ENCODE data around the gene MAP7. TPM values are rescaled to one million over a fixed set of nuclear protein-coding genes. Genes with fewer than 3 reads are reported as not detected.
"Not testable (repeated sequence)": the region's sequence is repeated elsewhere in the genome, so short reads cannot be mapped to it uniquely, and the experiment has no call there.

The MAP7 gene
- total RNA-seq, 2 experiments from 2014 or later, result 0.31 to 0.45 TPM

DNA sequence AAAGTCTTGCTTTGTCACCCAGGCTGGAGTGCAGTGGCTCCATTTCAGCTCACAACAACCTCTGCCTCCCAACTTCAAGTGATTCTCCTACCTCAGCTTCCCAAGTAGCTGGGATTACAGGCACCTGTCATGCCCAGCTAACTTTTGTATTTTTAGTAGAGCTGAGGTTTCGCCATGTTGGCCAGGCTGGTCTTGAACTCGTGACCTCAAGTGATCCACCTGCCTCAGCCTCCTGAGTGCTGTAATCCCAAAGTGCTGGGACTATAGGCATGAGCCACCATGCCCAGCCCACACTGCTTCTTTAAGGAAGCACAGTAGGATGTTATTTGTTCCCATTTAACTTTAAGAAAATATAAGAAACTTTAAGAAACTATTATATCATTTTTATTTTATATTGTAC, 35.3 kb upstream of the MAP7 start:
- peaks cover 40% of the 10 kb centered on the region for H3K36me3 Mint-ChIP-seq (ENCODE audit: low read depth)
- ATAC-seq; H3K4me1 Mint-ChIP-seq (ENCODE audit: low read depth); POLR2A ChIA-PET; H3K27me3 Mint-ChIP-seq (ENCODE audit: low read depth); H3K27ac Mint-ChIP-seq; H3K4me3 Mint-ChIP-seq; DNase-seq; H3K9me3 Mint-ChIP-seq (ENCODE audit: insufficient read depth): not testable (repeated sequence)
- CTCF ChIA-PET, result interaction anchor here (0.8 to 2.6 kb wide), 2 partner anchors 27 to 207 kb away, joined by 3 to 12 read pairs; partner anchors contain the start of gene MAP3K5

DNA sequence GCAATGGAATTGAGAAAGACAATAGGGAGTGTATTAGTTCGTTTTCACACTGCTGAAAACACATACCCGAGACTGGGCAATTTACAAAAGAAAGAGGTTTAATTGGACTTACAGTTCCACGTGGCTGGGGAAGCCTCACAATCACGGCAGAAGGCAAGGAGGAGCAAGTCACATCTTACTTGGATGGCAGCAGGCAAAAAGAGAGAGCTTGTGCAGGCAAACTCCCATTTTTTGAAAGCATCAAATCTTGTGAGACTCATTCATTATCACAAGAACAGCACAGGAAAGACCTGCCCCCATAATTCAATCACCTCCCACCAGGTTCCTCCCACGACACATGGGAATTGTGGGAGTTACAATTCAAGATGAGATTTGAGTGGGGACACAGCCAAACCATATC, 34.1 kb upstream of the MAP7 start:
- H3K9me3 Mint-ChIP-seq (ENCODE audit: insufficient read depth); H3K27ac Mint-ChIP-seq; H3K4me1 Mint-ChIP-seq (ENCODE audit: low read depth); ATAC-seq; H3K4me3 Mint-ChIP-seq; H3K27me3 Mint-ChIP-seq (ENCODE audit: low read depth); DNase-seq; POLR2A ChIA-PET: not testable (repeated sequence)
- CTCF ChIA-PET, result interaction anchor here (0.6 to 1.9 kb wide), 4 partner anchors 60 to 213 kb away, joined by 3 to 8 read pairs (median 4); partner anchors contain the start of gene MAP3K5
- H3K36me3 Mint-ChIP-seq (ENCODE audit: low read depth), result peaks cover 35% of the 10 kb centered on the region

DNA sequence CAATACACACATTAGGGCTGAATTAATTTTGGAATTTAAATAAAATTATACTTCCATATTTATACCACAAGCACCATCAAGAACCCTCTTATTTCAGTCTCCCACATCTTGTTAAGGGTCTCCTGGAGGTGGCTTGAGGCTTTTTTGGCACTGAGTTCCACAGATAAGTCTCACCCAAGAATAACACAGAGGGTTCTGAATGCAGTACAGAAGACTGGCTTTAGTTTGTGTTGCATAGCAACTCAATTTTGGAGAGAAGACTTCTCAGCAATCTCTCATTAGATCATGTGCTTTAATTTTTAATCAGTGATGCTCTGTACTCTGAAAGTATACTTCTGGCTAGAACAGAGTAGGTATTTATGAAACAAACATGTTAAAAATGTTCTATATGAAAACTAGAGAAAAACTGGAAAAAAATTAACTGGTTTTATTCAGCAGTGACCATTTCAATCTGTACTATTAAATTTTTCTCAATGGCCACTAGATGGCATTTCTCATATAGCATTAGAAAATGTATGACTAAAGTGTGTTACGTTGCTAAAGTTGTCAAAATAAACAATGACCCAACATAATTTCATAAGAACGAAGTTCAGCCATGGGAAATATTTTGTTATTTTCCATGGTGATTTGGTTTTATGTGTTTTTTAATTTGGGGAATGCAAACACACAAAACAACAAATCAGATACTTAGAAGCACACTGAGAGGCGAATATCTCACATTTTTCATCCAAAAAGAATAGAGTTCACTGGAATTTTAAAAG, 32.7 kb upstream of the MAP7 start:
- H3K9me3 Mint-ChIP-seq (ENCODE audit: insufficient read depth), result no peaks in the 10 kb centered on the region
- H3K4me1 Mint-ChIP-seq (ENCODE audit: low read depth), result no peaks in the 10 kb centered on the region
- H3K36me3 Mint-ChIP-seq (ENCODE audit: low read depth), result peaks cover 31% of the 10 kb centered on the region
- ATAC-seq (no peak), DNase-seq (no peak)
- H3K27me3 Mint-ChIP-seq (ENCODE audit: low read depth), result no peaks in the 10 kb centered on the region
- POLR2A ChIA-PET, result no interaction called here
- H3K27ac Mint-ChIP-seq, result no peak overlapping the region
- CTCF ChIA-PET, result interaction anchor here (0.7 to 2.0 kb wide), 3 partner anchors 19 to 210 kb away, joined by 3 to 9 read pairs (median 8); partner anchors contain the start of gene MAP3K5
- no peak overlapping the region for H3K4me3 Mint-ChIP-seq

DNA sequence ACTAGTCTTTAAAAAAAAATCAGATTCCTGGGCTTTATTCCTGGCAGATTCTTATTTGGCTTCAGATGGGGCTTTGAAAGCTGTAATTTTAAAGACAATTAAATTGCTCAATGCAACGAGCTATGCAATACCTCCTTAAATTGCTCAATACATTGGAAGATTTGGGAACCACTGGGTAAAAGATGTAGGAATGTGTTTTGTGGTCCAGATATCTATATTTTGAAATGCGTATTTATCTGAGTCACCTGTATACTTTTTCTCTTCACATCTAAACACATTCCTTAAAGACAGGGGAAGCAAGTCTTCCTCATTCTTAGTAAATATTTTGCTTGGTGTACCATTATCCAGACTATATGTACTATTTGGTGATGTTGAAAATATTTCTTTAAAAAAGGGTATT, 29.6 kb upstream of the MAP7 start:
- ATAC-seq, result no peak
- H3K4me3 Mint-ChIP-seq, result no peak overlapping the region
- peaks cover 28% of the 10 kb centered on the region for H3K36me3 Mint-ChIP-seq (ENCODE audit: low read depth)

DNA sequence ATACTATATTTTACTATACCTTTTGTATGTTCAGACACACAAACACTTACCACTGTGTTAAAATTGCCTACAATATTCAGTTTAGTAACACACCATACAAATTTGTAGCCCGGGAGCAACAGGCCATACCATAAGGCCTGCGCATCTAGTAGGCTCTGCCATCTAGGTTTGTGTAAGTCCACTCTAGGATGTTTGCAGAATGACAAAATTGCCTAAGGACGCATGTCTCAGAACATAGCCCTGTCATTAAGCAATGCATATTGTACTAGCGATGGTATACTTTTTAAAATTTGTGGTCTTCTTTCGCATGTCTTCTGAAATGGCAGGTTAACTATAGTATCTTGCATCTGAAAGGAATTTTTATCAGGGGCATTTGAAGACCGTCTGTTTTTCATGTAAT, 26.6 kb upstream of the MAP7 start:
- H3K9me3 Mint-ChIP-seq (ENCODE audit: insufficient read depth), result peaks cover 7% of the 10 kb centered on the region
- POLR2A ChIA-PET, result no interaction called here
- H3K4me3 Mint-ChIP-seq, result no peak overlapping the region
- peaks cover 37% of the 10 kb centered on the region for H3K36me3 Mint-ChIP-seq (ENCODE audit: low read depth)
- no peaks in the 10 kb centered on the region for H3K4me1 Mint-ChIP-seq (ENCODE audit: low read depth)
- no peak overlapping the region for H3K27ac Mint-ChIP-seq
- DNase-seq (no peak), ATAC-seq (no peak)
- no peaks in the 10 kb centered on the region for H3K27me3 Mint-ChIP-seq (ENCODE audit: low read depth)
- CTCF ChIA-PET, result no interaction called here

More for the DNA sequence above, 29.6 kb upstream of the MAP7 start:
- ChIA-PET POLR2A (interaction anchor here (0.6 kb wide), 1 partner anchor 70 kb away, joined by 3 read pairs; no protein-coding TSS in a partner anchor), CTCF (interaction anchor here (1.9 kb wide), 1 partner anchor 213 kb away, joined by 7 read pairs; the partner anchor contains the start of gene MAP3K5)
- H3K27me3 Mint-ChIP-seq (ENCODE audit: low read depth), result no peaks in the 10 kb centered on the region
- H3K4me1 Mint-ChIP-seq (ENCODE audit: low read depth), result no peaks in the 10 kb centered on the region
- no peaks in the 10 kb centered on the region for H3K9me3 Mint-ChIP-seq (ENCODE audit: insufficient read depth)
- H3K27ac Mint-ChIP-seq, result no peak overlapping the region
- DNase-seq, result no peak

DNA sequence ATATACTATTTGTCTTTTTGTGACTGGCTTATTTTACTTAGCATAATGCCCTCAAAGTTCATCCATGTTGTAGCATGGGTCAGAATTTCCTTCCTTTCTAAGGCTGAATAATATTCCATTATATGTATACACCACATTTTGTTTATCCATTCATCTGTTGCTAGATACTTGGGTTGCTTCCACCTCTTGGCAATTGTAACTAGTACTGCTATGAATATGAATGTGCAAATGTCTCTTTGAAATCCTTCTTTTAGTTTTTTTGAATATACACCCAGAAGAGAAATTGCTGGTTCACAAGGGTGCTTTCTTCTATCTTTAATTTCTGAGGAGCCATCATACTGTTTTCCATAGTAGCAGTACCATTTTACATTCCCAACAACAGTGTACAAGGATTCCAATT, 21.3 kb upstream of the MAP7 start:
- peaks cover 59% of the 10 kb centered on the region for H3K36me3 Mint-ChIP-seq (ENCODE audit: low read depth)

DNA sequence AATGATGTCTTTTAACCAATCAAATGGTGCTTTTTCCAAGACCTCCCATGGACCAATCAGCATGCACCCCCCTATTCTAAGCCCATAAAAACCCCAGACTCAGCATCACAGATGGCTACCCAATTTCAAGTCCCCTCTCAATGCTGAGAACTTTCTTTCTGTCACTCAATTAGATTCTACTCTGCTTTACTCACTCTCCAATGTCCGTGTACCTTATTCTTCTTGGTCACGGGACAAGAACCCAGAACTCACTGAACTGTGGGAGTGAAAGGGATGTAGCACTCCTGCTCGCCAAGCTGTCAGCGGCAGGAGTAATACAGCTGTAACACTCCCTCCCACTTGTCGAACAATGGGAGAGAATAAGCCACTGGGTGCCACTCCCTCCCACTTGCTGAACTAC, 20.8 kb upstream of the MAP7 start:
- ChIA-PET CTCF (no interaction called here), POLR2A (no interaction called here)
- H3K9me3 Mint-ChIP-seq (ENCODE audit: insufficient read depth), result peaks cover 21% of the 10 kb centered on the region
- ATAC-seq, result no peak
- H3K4me1 Mint-ChIP-seq (ENCODE audit: low read depth), result no peaks in the 10 kb centered on the region
- H3K4me3 Mint-ChIP-seq, result no peak overlapping the region
- H3K36me3 Mint-ChIP-seq (ENCODE audit: low read depth), result peaks cover 60% of the 10 kb centered on the region
- DNase-seq, result no peak
- H3K27me3 Mint-ChIP-seq (ENCODE audit: low read depth), result no peaks in the 10 kb centered on the region
- H3K27ac Mint-ChIP-seq, result no peak overlapping the region

More for the DNA sequence above, 21.3 kb upstream of the MAP7 start:
- Mint-ChIP-seq H3K4me1 (ENCODE audit: low read depth) (no peaks in the 10 kb centered on the region), H3K9me3 (ENCODE audit: insufficient read depth) (peaks cover 21% of the 10 kb centered on the region), H3K27ac (no peak overlapping the region), H3K4me3 (no peak overlapping the region), H3K27me3 (ENCODE audit: low read depth) (no peaks in the 10 kb centered on the region)
- POLR2A ChIA-PET, result no interaction called here
- CTCF ChIA-PET, result no interaction called here
- DNase-seq (no peak), ATAC-seq (no peak)

DNA sequence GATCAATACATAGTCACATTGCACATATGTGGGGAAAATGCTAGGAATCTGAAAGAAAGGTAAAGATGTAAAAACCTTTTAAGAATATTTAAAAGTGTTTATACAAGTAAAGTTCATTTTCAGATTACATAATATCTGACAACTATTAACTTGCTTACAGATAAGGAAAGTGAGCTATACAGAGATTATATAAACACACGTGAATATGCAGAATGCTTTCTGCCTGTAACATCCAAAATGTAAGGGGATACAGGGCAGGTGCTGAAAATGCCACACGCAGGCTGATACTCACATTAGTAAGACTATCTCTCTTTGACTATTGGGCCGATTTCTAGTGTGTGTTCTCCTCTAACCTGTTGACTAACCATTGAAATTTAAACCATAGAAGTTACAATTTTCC, 17.9 kb upstream of the MAP7 start:
- CTCF ChIA-PET, result no interaction called here
- Mint-ChIP-seq H3K9me3 (ENCODE audit: insufficient read depth) (peaks cover 16% of the 10 kb centered on the region), H3K27me3 (ENCODE audit: low read depth) (no peaks in the 10 kb centered on the region), H3K4me3 (no peak overlapping the region), H3K27ac (no peak overlapping the region), H3K4me1 (ENCODE audit: low read depth) (peaks cover 11% of the 10 kb centered on the region), H3K36me3 (ENCODE audit: low read depth) (peaks cover 52% of the 10 kb centered on the region)
- POLR2A ChIA-PET, result no interaction called here
- DNase-seq (no peak), ATAC-seq (no peak)

DNA sequence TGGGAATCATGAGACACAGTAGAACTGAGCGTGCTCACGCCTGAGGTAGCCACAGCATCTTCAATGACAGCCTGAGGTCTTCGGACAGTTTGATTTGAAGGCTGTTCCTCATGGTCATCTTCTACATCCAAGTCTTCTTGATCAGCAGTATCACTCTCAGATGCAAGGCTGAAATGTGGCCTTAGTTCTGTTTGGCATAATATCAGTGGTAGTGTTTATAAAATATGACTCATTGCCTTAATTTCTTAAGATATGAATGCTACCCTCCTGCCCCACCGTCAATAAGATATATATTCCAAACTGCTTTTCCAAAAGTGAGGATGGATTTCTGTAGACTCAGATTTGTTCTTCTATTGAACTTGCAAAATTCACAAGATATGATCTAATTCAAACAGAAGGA, 17.5 kb upstream of the MAP7 start:
- Mint-ChIP-seq H3K4me3 (no peak overlapping the region), H3K36me3 (ENCODE audit: low read depth) (peaks cover 50% of the 10 kb centered on the region), H3K4me1 (ENCODE audit: low read depth) (peaks cover 14% of the 10 kb centered on the region), H3K27me3 (ENCODE audit: low read depth) (no peaks in the 10 kb centered on the region), H3K27ac (no peak overlapping the region), H3K9me3 (ENCODE audit: insufficient read depth) (peaks cover 16% of the 10 kb centered on the region)
- ATAC-seq (no peak), DNase-seq (no peak)
- ChIA-PET POLR2A (no interaction called here), CTCF (interaction anchor here (4.1 kb wide), 1 partner anchor 17 kb away, joined by 17 read pairs; the partner anchor contains the start of gene MAP7)

DNA sequence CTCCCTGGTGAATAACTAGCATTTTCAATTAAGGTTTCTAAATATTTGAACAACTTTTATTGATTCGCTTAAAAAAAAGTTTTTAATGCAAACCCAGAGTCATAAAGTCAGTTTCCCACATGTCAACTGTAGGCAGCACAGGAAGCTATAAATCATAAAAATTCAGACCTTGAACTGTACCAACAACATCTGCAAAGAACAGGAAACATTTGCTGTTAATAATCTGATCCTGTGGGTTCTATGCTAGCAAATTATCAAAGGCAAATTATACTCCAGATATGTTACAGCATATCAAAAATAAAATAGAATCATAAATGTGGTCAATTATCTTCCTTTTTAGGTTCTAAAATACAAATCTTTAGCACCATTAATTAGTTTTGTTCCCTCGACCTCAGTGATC, 16.6 kb upstream of the MAP7 start:
- no peak for ATAC-seq
- Mint-ChIP-seq H3K4me1 (ENCODE audit: low read depth) (peaks cover 17% of the 10 kb centered on the region), H3K4me3 (no peak overlapping the region), H3K27ac (no peak overlapping the region), H3K9me3 (ENCODE audit: insufficient read depth) (peaks cover 15% of the 10 kb centered on the region), H3K36me3 (ENCODE audit: low read depth) (peaks cover 49% of the 10 kb centered on the region), H3K27me3 (ENCODE audit: low read depth) (no peaks in the 10 kb centered on the region)
- POLR2A ChIA-PET, result no interaction called here
- CTCF ChIA-PET, result interaction anchor here (2.8 to 4.1 kb wide), 2 partner anchors 16 to 78 kb away, joined by 8 to 17 read pairs; partner anchors contain the start of gene MAP7
- DNase-seq, result no peak

DNA sequence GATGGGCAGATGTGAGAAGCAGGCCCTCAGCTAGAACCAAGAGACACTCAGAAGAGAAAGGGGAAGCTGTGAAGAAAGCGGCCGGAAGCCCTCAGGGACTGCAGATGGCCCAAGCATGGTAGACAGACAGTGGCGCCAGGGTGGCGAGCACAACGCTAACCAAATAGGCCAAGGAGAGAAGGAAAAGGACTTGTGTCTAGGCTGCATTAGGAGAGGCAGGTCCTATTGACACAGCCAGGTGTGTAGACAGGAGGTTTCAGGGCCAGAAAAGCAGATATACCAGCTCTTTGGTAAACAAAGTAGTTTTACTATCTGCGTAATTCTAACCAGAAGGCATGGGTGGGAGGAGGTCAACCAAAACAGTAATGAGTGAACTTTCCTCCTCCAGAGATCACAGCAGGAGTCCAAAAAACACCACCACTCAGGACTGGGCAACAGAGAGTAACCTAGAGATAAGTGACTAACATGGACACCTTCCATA, 15.8 kb upstream of the MAP7 start:
- POLR2A ChIA-PET, result no interaction called here
- peaks cover 47% of the 10 kb centered on the region for H3K36me3 Mint-ChIP-seq (ENCODE audit: low read depth)
- peaks cover 17% of the 10 kb centered on the region for H3K4me1 Mint-ChIP-seq (ENCODE audit: low read depth)
- H3K9me3 Mint-ChIP-seq (ENCODE audit: insufficient read depth), result peaks cover 7% of the 10 kb centered on the region
- H3K27me3 Mint-ChIP-seq (ENCODE audit: low read depth), result no peaks in the 10 kb centered on the region
- H3K4me3 Mint-ChIP-seq, result no peak overlapping the region
- ATAC-seq (no peak), DNase-seq (no peak)
- CTCF ChIA-PET, result interaction anchor here (0.9 to 4.1 kb wide), 4 partner anchors 11 to 79 kb away, joined by 3 to 17 read pairs (median 6); partner anchors contain the start of gene MAP7
- H3K27ac Mint-ChIP-seq, result no peak overlapping the region

DNA sequence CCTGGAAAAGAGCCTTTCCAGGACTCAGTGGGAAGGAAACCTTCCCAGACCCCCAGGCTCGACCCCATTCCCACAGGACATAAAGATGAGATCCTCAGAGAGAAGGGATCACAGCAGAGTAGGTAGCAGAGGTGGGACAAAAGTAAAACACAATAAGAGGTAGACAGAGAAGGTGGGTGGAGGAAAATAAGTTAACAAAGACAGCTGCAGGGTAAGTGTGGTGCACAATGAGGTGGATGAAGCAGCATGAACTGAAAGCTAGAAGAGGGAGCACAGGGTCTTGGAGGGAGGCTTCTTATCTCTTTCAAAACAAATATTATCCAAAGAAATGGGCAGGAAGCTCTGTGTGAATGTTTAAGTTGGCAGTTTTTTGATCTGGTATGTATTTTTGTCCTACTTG, 14.0 kb upstream of the MAP7 start:
- DNase-seq (no peak), ATAC-seq (no peak)
- ChIA-PET POLR2A (no interaction called here), CTCF (interaction anchor here (1.3 to 4.1 kb wide), 2 partner anchors 13 to 18 kb away, joined by 3 to 17 read pairs; partner anchors contain the start of gene MAP7)
- peaks cover 17% of the 10 kb centered on the region for H3K4me1 Mint-ChIP-seq (ENCODE audit: low read depth)
- H3K27ac Mint-ChIP-seq, result no peak overlapping the region
- no peaks in the 10 kb centered on the region for H3K27me3 Mint-ChIP-seq (ENCODE audit: low read depth)
- H3K36me3 Mint-ChIP-seq (ENCODE audit: low read depth), result peaks cover 36% of the 10 kb centered on the region
- no peaks in the 10 kb centered on the region for H3K9me3 Mint-ChIP-seq (ENCODE audit: insufficient read depth)
- no peak overlapping the region for H3K4me3 Mint-ChIP-seq
